GM12891 (cell line): ENCODE measurements around the gene ANXA6.

Experiments used
- POLR2A ChIP-seq: IDR thresholded peaks from 2 replicates; pipeline ENCODE4 v1.6.1; 2011; ENCODE audit warnings: low read depth, low read length, control low read depth
- POLR2AphosphoS5 ChIP-seq: IDR thresholded peaks from 2 replicates; pipeline ENCODE4 v1.6.1; 2011; ENCODE audit warnings: low read depth, low read length, control low read depth
- SPI1 ChIP-seq: IDR thresholded peaks from 2 replicates; pipeline ENCODE4 v1.6.1; 2011; ENCODE audit warnings: low read depth, low read length, control low read depth
- TAF1 ChIP-seq: IDR thresholded peaks from 2 replicates; pipeline ENCODE4 v1.6.1; 2011; ENCODE audit warnings: low read depth, low read length, control low read depth

DNA sequence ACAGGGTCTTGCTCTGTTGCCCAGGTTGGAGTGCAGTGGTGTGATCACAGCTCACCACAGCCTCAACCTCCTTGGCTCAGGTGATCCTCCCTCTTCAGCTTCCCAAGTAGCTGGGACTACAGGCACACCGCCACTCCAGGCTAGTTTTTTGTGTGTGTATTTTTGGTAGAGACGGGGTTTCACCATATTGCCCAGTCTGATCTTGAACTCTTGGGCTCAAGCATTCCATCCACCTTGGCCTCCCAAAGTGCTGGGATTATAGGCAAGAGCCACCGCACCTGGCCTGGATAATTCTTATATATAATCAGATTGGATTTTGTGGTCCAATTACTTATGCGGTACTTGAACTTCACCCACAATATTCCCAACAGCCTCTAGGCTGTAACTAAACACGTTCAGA, 46.5 kb upstream of the ANXA6 start:
- TF ChIP-seq POLR2A (no peak), TAF1 (no peak), POLR2AphosphoS5 (no peak), SPI1 (no peak)
